CD8-positive, alpha-beta memory T cell (primary cell): ENCODE measurements around the gene RTN4RL1. TPM values are rescaled to one million over a fixed set of nuclear protein-coding genes. Genes with fewer than 3 reads are reported as not detected.

Experiments used
- CTCF ChIA-PET: fragments of 350-600 bp; sonication (Branson Sonifier 250); formaldehyde crosslinking; loops from one replicate; lab custom pipeline; 2021; ENCODE audit warnings: antibody characterized with exemption; lab: Charles Lee
- POLR2A ChIA-PET: fragments of 350-600 bp; sonication (Branson Sonifier 250); formaldehyde crosslinking; loops from one replicate; lab custom pipeline; 2021; ENCODE audit warnings: antibody characterized with exemption; lab: Charles Lee
- DNase-seq, 5 donors: peaks; one replicate each; pipeline versions ENCODE4 v3.0.0 to v3.0.0-alpha.2; 2020 to 2022; ENCODE audit warnings: mixed read lengths in 1 of 5
- H3K27ac ChIP-seq: one replicate; pipeline ENCODE4 v1.7.0; 2013; ENCODE audit warnings: low read depth, mild to moderate bottlenecking, low read length, moderate library complexity
- H3K27me3 ChIP-seq: 2 replicates; pipeline ENCODE4 v1.7.0; 2013; ENCODE audit warnings: low read length, mild to moderate bottlenecking; ENCODE audit not compliant: insufficient read depth, poor library complexity, severe bottlenecking
- H3K36me3 ChIP-seq: 2 replicates; pipeline ENCODE4 v1.7.0; 2013; ENCODE audit warnings: mild to moderate bottlenecking, low read length, moderate library complexity; ENCODE audit not compliant: insufficient read depth
- H3K4me1 ChIP-seq: 2 replicates; pipeline ENCODE4 v1.7.0; 2013; ENCODE audit warnings: mild to moderate bottlenecking, low read length, moderate library complexity; ENCODE audit not compliant: insufficient read depth
- H3K4me3 ChIP-seq: 2 replicates; pipeline ENCODE4 v1.7.0; 2013; ENCODE audit warnings: mild to moderate bottlenecking, low read length
- H3K9me3 ChIP-seq: 2 replicates; pipeline ENCODE4 v1.7.0; 2013; ENCODE audit warnings: mild to moderate bottlenecking, low read length
- H3K27ac Mint-ChIP-seq, 8 donors: one replicate each; pipeline ENCODE4 v1.8.0; 2020 to 2021; ENCODE audit warnings: mixed read lengths in 8 of 8, mild to moderate bottlenecking in 6 of 8, inconsistent platforms in 3 of 8, moderate library complexity in 3 of 8
- H3K27me3 Mint-ChIP-seq, 2 donors: one replicate each; pipeline ENCODE4 v1.8.0; 2020 to 2021; ENCODE audit warnings: mixed read lengths in 2 of 2, mild to moderate bottlenecking in 1 of 2, moderate library complexity in 1 of 2
- H3K36me3 Mint-ChIP-seq, 3 donors: one replicate each; pipeline ENCODE4 v1.8.0; 2020 to 2021; ENCODE audit warnings: mixed read lengths in 3 of 3, inconsistent platforms in 1 of 3, mild to moderate bottlenecking in 1 of 3
- H3K4me1 Mint-ChIP-seq, 3 donors: one replicate each; pipeline ENCODE4 v1.8.0; 2020 to 2021; ENCODE audit warnings: mixed read lengths in 3 of 3, inconsistent platforms in 1 of 3, mild to moderate bottlenecking in 1 of 3
- H3K4me3 Mint-ChIP-seq, 7 donors: one replicate each; pipeline ENCODE4 v1.8.0; 2020 to 2021; ENCODE audit warnings: mixed read lengths in 7 of 7, mild to moderate bottlenecking in 6 of 7, moderate library complexity in 4 of 7, inconsistent platforms in 2 of 7
- H3K9me3 Mint-ChIP-seq, 5 donors: one replicate each; pipeline ENCODE4 v1.8.0; 2020 to 2022; ENCODE audit warnings: mixed read lengths in 5 of 5, mild to moderate bottlenecking in 3 of 5, moderate library complexity in 2 of 5, inconsistent platforms in 1 of 5
- polyA plus RNA-seq: library from polyadenylated mRNA; unstranded; fragments of 300-500 nt; fragmentation: Illumina TruSeq; gene quantifications from one replicate; pipeline ENCODE4 v1.2.3, GENCODE V29; 2021
- total RNA-seq, 2 experiments: library from RNA; stranded (reverse); gene quantifications; one replicate each; pipeline ENCODE4 v1.2.3, GENCODE V29; 2021

The RTN4RL1 gene
- total and polyA plus RNA-seq, 3 experiments from 2014 or later = 0.32 to 1.2 (median 1.0) TPM

DNA sequence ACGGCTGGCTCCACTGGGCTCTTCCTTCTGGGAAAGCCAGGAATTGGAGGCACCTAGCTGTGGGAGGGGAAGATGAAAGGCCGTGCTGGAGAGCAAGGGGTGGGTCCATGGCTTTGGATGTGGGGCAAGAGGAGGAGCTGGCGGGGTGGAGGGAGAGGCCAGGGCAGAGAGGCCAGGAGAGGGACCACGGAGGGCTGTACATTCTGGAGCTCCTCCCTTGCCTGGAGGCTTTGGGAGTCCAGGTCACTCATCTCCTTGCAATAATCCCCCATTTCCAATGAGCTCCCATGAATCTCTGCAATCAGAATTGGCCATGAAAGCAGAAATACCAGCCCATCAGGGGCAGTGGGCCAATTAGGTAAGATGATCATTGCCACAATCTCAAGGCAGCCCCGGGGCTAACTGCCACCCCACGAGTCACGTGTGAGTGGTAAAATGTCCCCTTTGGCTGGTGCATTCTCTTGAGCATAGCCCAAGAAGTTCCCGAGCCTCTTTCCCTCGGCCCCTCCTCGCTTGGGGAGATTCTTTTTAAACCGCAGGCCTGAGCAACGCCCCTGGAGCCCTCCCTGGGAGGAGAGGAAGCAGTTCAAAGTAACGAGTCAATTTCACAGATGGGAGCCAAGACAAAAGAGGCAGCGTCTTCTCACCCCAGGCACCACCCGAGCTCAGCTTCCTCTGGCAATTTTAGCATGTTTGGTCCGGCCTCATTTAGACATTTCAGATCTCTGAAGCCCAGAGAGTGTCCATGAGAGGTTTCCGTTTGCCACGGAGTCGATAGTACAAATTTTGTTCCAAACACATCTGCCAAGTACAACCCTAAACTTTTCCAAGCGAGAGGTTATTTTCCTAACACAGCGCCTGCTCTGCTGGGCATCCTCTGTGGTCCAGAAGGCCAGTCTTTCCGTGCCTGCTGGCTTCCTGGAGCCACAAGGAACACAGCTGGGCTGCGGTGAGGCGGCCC is 13.4 kb downstream of the RTN4RL1 start:
- peaks cover 0 to 2% (median 0%) of the 10 kb centered on the region in 5 donors for H3K9me3 Mint-ChIP-seq
- no peak overlapping the region for H3K27ac Mint-ChIP-seq
- no peak for DNase-seq
- no peak overlapping the region for H3K4me3 Mint-ChIP-seq
- no peaks in the 10 kb centered on the region for H3K4me1 ChIP-seq
- H3K36me3 Mint-ChIP-seq = no peaks in the 10 kb centered on the region
- no peaks in the 10 kb centered on the region for H3K4me1 Mint-ChIP-seq
- POLR2A ChIA-PET = no interaction called here
- peaks cover 4 to 22% of the 10 kb centered on the region in 2 donors for H3K27me3 Mint-ChIP-seq
- H3K9me3 ChIP-seq = no peaks in the 10 kb centered on the region
- H3K27me3 ChIP-seq = no peaks in the 10 kb centered on the region
- no peaks in the 10 kb centered on the region for H3K36me3 ChIP-seq
- CTCF ChIA-PET = interaction anchor here (1.0 kb wide), 1 partner anchor 130 kb away, joined by 4 read pairs; no protein-coding TSS in a partner anchor
- H3K27ac ChIP-seq = no peak overlapping the region
- H3K4me3 ChIP-seq = no peak overlapping the region

- POLR2A ChIA-PET = interaction anchor here (0.6 kb wide), 1 partner anchor 147 kb away, joined by 3 read pairs; no protein-coding TSS in a partner anchor
- Mint-ChIP-seq H3K27me3 (peaks cover 2 to 18% of the 10 kb centered on the region in 2 donors), H3K4me3 (no peak overlapping the region), H3K4me1 (no peaks in the 10 kb centered on the region), H3K27ac (no peak overlapping the region), H3K36me3 (no peaks in the 10 kb centered on the region), H3K9me3 (peaks cover 0 to 2% (median 0%) of the 10 kb centered on the region in 5 donors)
- H3K27ac ChIP-seq = no peak overlapping the region
- no peaks in the 10 kb centered on the region for H3K4me1 ChIP-seq
- H3K9me3 ChIP-seq = no peaks in the 10 kb centered on the region
- no peak for DNase-seq
- no peaks in the 10 kb centered on the region for H3K36me3 ChIP-seq
- no peaks in the 10 kb centered on the region for H3K27me3 ChIP-seq
- CTCF ChIA-PET = no interaction called here
- no peak overlapping the region for H3K4me3 ChIP-seq
Observed at GRCh38 chr17:2009737-2010136, 15.4 kb downstream of the RTN4RL1 start.

DNA sequence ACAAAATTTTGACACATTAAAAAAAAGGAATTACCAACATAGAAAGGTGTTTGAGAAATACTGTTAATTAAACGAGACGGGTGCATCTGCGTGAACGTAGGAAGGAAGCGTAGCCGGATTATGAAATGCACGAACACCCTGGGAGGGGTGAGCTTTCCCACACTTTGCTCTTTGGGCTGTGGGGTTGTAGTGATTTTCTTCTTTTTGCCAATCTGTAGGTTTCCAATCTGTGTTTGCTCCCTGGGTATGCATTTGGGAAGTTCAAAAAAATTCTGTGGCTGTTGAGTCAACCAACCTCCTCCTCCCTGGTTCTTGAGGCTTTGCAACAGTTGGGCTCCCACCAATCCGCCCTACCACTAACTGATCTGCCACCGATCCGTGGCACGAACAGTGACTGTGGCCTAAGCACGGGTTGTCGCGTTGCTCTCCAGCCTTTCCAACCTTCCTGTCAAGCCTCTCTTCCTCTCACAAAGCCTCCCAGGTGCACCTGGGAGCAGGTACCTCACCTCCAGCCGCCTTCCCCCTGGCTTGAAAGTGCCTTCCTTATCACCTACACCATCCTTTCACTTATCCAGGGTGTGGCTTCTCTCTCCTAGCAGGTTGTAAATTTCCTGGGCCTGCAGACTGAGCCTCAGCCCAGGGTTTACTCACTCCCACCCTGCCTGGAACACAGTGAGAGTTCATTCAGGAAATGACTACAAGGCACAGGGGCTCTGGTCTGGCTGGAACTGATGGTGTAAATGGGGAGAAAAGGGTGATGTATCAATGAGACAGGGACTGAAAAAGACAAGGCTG is 16.6 kb downstream of the RTN4RL1 start:
- Mint-ChIP-seq H3K27me3 (peaks cover 2 to 14% of the 10 kb centered on the region in 2 donors), H3K36me3 (no peaks in the 10 kb centered on the region), H3K27ac (no peak overlapping the region), H3K9me3 (no peaks in the 10 kb centered on the region), H3K4me1 (no peaks in the 10 kb centered on the region), H3K4me3 (no peak overlapping the region)
- Histone ChIP-seq H3K27ac (no peak overlapping the region), H3K36me3 (no peaks in the 10 kb centered on the region), H3K9me3 (no peaks in the 10 kb centered on the region), H3K4me1 (no peaks in the 10 kb centered on the region), H3K27me3 (no peaks in the 10 kb centered on the region), H3K4me3 (no peak overlapping the region)
- DNase-seq = no peak
- ChIA-PET CTCF (no interaction called here), POLR2A (no interaction called here)

- Histone ChIP-seq H3K36me3 (no peaks in the 10 kb centered on the region), H3K27me3 (no peaks in the 10 kb centered on the region), H3K27ac (no peak overlapping the region), H3K9me3 (no peaks in the 10 kb centered on the region), H3K4me3 (no peak overlapping the region), H3K4me1 (no peaks in the 10 kb centered on the region)
- Mint-ChIP-seq H3K27ac (peak overlapping the region in 1 of 8 donors; percentile 29), H3K27me3 (peaks cover 3 to 8% of the 10 kb centered on the region in 2 donors), H3K36me3 (no peaks in the 10 kb centered on the region), H3K9me3 (no peaks in the 10 kb centered on the region), H3K4me3 (no peak overlapping the region), H3K4me1 (peaks cover under 1 to 1% (median under 1%) of the 10 kb centered on the region in 3 donors)
- ChIA-PET POLR2A (no interaction called here), CTCF (no interaction called here)
- DNase-seq = no peak
Observed at GRCh38 chr17:2004435-2004952, 20.6 kb downstream of the RTN4RL1 start.

DNA sequence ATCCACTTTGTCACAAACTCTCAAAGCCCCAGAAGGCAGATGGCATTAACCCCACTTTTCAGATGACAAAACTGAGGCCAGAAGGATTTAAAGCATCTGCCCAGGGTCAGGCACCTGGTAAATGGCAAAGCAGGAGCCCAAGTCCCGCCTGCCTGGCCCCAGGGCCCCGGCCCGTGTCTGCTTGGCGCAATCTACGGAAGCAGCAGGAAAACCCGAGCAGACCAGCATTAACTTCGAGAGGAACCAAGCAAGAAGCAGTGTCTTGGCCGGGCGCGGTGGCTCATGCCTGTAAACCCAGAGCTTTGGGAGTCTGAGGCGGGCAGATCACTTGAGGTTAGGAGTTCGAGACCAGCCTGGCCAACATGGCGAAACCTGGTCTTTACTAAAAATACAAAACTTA is 21.6 kb downstream of the RTN4RL1 start:
- no peaks in the 10 kb centered on the region for H3K4me1 ChIP-seq
- H3K36me3 ChIP-seq = no peaks in the 10 kb centered on the region
- H3K27me3 ChIP-seq = no peaks in the 10 kb centered on the region
- no peak for DNase-seq
- no peaks in the 10 kb centered on the region for H3K36me3 Mint-ChIP-seq
- no peak overlapping the region for H3K4me3 Mint-ChIP-seq
- ChIA-PET CTCF (no interaction called here), POLR2A (no interaction called here)
- no peak overlapping the region for H3K4me3 ChIP-seq
- peak overlapping the region in 1 of 8 donors; percentile 54 for H3K27ac Mint-ChIP-seq
- H3K27ac ChIP-seq = no peak overlapping the region
- peaks cover 2 to 4% (median 3%) of the 10 kb centered on the region in 3 donors for H3K4me1 Mint-ChIP-seq
- H3K27me3 Mint-ChIP-seq = peaks cover 11 to 15% of the 10 kb centered on the region in 2 donors
- no peaks in the 10 kb centered on the region for H3K9me3 Mint-ChIP-seq
- no peaks in the 10 kb centered on the region for H3K9me3 ChIP-seq

DNA sequence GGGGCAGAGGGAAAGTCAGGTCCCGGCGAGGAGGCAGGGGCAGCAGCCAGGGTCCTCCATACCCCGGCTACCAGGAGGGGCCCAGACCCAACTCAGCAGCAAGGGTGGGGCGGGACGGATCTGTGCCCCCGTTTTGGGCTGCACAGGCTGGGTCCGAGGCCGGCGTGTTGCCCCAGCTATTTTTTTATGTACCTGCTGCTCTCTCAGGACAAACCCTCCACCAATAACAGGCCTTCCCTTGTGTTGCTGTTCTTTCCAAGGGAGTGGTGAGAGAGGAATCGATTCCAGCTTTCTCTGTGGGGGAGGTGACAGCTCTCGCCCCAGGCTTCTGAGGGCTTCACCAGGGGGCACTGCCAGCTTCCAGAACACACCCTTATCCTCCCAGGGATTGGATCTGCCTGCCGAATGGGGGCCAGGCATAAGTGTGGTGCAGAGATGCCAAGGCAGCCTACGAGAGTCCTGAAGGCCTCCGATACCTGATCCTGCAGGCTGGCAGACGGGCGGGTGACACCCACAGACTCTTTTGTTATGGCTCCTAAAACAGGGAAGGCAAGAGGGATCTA is 22.3 kb downstream of the RTN4RL1 start:
- Mint-ChIP-seq H3K9me3 (no peaks in the 10 kb centered on the region), H3K27ac (no peak overlapping the region), H3K36me3 (no peaks in the 10 kb centered on the region), H3K27me3 (peaks cover 8 to 15% of the 10 kb centered on the region in 2 donors), H3K4me1 (peaks cover 2 to 4% (median 3%) of the 10 kb centered on the region in 3 donors), H3K4me3 (no peak overlapping the region)
- Histone ChIP-seq H3K27me3 (no peaks in the 10 kb centered on the region), H3K4me3 (no peak overlapping the region), H3K27ac (no peak overlapping the region), H3K4me1 (no peaks in the 10 kb centered on the region), H3K9me3 (no peaks in the 10 kb centered on the region), H3K36me3 (no peaks in the 10 kb centered on the region)
- ChIA-PET POLR2A (no interaction called here), CTCF (no interaction called here)
- DNase-seq = no peak

DNA sequence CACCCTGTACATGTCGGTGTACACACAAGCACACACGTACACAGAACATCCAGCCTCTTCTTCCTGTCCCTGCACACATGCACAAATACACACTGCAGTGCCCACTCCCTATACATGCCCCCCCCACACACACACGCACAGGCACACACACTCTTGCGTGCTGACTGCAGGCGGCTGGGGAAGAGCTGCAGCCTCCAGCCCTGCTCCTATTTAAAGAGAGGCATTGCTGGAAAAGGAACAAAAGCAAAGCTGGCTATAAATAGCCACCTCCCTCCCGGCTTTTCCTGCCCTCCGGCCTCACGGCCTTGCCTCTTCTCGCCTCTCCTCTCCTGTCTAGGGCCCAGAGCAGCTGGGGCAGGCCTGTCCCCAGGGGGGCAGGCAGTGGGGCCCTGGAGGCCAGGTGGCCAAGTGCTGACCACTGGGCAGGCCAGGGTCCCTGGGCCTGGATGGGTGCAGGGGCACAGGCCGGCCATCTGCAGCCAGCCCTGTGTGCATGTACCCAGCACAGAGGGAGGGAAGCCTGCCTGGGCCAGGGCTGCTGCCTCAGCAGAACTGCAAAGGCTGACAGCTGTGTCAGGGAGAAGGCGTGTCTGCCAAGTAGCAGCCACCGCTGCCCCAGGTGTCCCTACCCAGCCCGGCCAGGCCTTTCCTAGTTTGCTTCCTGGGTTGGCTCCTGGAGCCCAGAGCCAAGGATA is 25.4 kb downstream of the RTN4RL1 start:
- H3K4me1 ChIP-seq = no peaks in the 10 kb centered on the region
- H3K27ac ChIP-seq = no peak overlapping the region
- ChIA-PET CTCF (no interaction called here), POLR2A (no interaction called here)
- Mint-ChIP-seq H3K36me3 (no peaks in the 10 kb centered on the region), H3K9me3 (no peaks in the 10 kb centered on the region), H3K4me3 (peak overlapping the region in 3 of 7 donors; percentile 26 to 53 (median 51)), H3K27me3 (peaks cover 13 to 32% of the 10 kb centered on the region in 2 donors), H3K4me1 (peaks cover 2 to 9% (median 3%) of the 10 kb centered on the region in 3 donors), H3K27ac (peak overlapping the region in 1 of 8 donors; percentile 65)
- no peaks in the 10 kb centered on the region for H3K9me3 ChIP-seq
- DNase-seq = no peak
- H3K36me3 ChIP-seq = no peaks in the 10 kb centered on the region
- peaks cover 4% of the 10 kb centered on the region for H3K27me3 ChIP-seq
- H3K4me3 ChIP-seq = no peak overlapping the region
